Transverse colon (tissue), 4 donors: Measurements from ENCODE around the gene GNLY. TPM values are rescaled to one million over a fixed set of nuclear protein-coding genes. Genes with fewer than 3 reads are reported as not detected.

Experiments
- DNase-seq: peaks from one replicate; pipeline ENCODE4 v3.0.0-alpha.2; 2019
- H3K27ac ChIP-seq, 4 donors: fragments of 200-600 bp; sonication (generic); 2 replicates each; pipeline ENCODE4 v1.5.1; 2016 to 2018; ENCODE audit warnings: inconsistent platforms in 4 of 4
- H3K27me3 ChIP-seq: fragments of 200-600 bp; sonication (generic); 2 replicates; pipeline ENCODE4 v1.5.1; 2017; ENCODE audit warnings: inconsistent platforms
- H3K36me3 ChIP-seq, 4 donors: fragments of 200-600 bp; sonication (generic); 2 replicates each; pipeline ENCODE4 v1.5.1; 2017 to 2019; ENCODE audit warnings: inconsistent platforms in 4 of 4
- H3K4me1 ChIP-seq, 4 donors: fragments of 200-600 bp; sonication (generic); 2 replicates each; pipeline ENCODE4 v1.5.1; 2017 to 2020; ENCODE audit warnings: inconsistent platforms in 4 of 4
- H3K4me3 ChIP-seq, 4 donors: fragments of 200-600 bp; sonication (generic); 1 replicate in 1 of 4; 2 replicates in 3 of 4; pipeline versions ENCODE4 v1.5.1 to v1.6.1; 2017 to 2019; ENCODE audit warnings: inconsistent platforms in 4 of 4
- H3K9me3 ChIP-seq, 2 donors: fragments of 200-600 bp; sonication (generic); 2 replicates each; pipeline ENCODE4 v1.5.1; 2017 to 2019; ENCODE audit warnings: inconsistent platforms in 2 of 2
- EP300 ChIP-seq: sonication (generic); formaldehyde crosslinking; IDR thresholded peaks from one replicate; pipeline ENCODE4 v1.6.1; 2017; ENCODE audit warnings: antibody characterized with exemption, low read depth
- POLR2A ChIP-seq: fragments of 450-650 bp; IDR thresholded peaks from one replicate; pipeline ENCODE4 v1.6.1; 2016; ENCODE audit warnings: antibody characterized with exemption, mild to moderate bottlenecking, moderate library complexity
- POLR2AphosphoS5 ChIP-seq, 3 donors: sonication (generic); formaldehyde crosslinking; IDR thresholded peaks; one replicate each; pipeline ENCODE4 v1.6.1; 2016; ENCODE audit warnings: antibody characterized with exemption in 3 of 3
- WGBS, 2 donors: methylation state at CpG; one replicate each; pipeline ENCODE4 v1.1.5; 2018; ENCODE audit warnings: low coverage in 1 of 2; 5-methylcytosine and 5-hydroxymethylcytosine counted together
- in situ Hi-C, 4 donors: fragments of 200-750 bp; cut with MboI; loops; one replicate each; pipeline versions ENCODE4 v1.15.0 to v1.15.1; 2017; ENCODE audit warnings: low sequenced_read_pairs in 3 of 4, low pct_ligation_motif_present in 1 of 4, low pct_unique_long_range_greater_than_20kb in 1 of 4
- intact Hi-C: fragments of 100-400 bp; cut with DNase I; formaldehyde crosslinking; loops from one replicate; pipeline ENCODE4 v1.15.1; 2023; ENCODE audit warnings: low total_unique reads
- total RNA-seq, 4 donors: library from RNA; depleted of rRNA; stranded (reverse); fragments of >200 nt; gene quantifications; one replicate each; pipeline ENCODE4 v1.1.0, GENCODE V29; 2016
- TF ChIP-seq, protein P1 (sequence below), 5 experiments: fragments of 200-600 bp in 3 of 5; fragments of 450-650 bp in 2 of 5; sonication (generic) in 3 of 5; IDR thresholded peaks; 1 replicate in 2 of 5; 2 replicates in 3 of 5; pipeline ENCODE4 v1.5.1; 2016 to 2017; ENCODE audit warnings: antibody characterized with exemption in 5 of 5, inconsistent platforms in 3 of 5, mild to moderate bottlenecking in 2 of 5, moderate library complexity in 1 of 5

The GNLY gene
- total RNA-seq, 4 donors from 2014 or later = 5.2 to 11.7 TPM; not detected in 2

- intact Hi-C loops = no loop called here
- WGBS, 2 donors = 60 to 64% methylated on average over 1 to 2 of the region's 2 CpGs
- H3K36me3 ChIP-seq = no peaks in the 10 kb centered on the region
- no peak for DNase-seq
- no peak for TF ChIP-seq POLR2A
- TF ChIP-seq, protein P1, sequence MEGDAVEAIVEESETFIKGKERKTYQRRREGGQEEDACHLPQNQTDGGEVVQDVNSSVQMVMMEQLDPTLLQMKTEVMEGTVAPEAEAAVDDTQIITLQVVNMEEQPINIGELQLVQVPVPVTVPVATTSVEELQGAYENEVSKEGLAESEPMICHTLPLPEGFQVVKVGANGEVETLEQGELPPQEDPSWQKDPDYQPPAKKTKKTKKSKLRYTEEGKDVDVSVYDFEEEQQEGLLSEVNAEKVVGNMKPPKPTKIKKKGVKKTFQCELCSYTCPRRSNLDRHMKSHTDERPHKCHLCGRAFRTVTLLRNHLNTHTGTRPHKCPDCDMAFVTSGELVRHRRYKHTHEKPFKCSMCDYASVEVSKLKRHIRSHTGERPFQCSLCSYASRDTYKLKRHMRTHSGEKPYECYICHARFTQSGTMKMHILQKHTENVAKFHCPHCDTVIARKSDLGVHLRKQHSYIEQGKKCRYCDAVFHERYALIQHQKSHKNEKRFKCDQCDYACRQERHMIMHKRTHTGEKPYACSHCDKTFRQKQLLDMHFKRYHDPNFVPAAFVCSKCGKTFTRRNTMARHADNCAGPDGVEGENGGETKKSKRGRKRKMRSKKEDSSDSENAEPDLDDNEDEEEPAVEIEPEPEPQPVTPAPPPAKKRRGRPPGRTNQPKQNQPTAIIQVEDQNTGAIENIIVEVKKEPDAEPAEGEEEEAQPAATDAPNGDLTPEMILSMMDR (IDR thresholded peaks at IDR 0.05) = no peak
- TF ChIP-seq POLR2AphosphoS5 (IDR thresholded peaks at IDR 0.05) = no peak
- no peak for TF ChIP-seq EP300
- no peaks in the 10 kb centered on the region for H3K27me3 ChIP-seq
- no peaks in the 10 kb centered on the region for H3K9me3 ChIP-seq
- H3K27ac ChIP-seq = no peak overlapping the region
- no peak overlapping the region for H3K4me3 ChIP-seq
- in situ Hi-C loops = no loop called here
- no peaks in the 10 kb centered on the region for H3K4me1 ChIP-seq
Measured at GRCh38 chr2:85697716-85698115, 3.6 kb downstream of the GNLY start.

DNA sequence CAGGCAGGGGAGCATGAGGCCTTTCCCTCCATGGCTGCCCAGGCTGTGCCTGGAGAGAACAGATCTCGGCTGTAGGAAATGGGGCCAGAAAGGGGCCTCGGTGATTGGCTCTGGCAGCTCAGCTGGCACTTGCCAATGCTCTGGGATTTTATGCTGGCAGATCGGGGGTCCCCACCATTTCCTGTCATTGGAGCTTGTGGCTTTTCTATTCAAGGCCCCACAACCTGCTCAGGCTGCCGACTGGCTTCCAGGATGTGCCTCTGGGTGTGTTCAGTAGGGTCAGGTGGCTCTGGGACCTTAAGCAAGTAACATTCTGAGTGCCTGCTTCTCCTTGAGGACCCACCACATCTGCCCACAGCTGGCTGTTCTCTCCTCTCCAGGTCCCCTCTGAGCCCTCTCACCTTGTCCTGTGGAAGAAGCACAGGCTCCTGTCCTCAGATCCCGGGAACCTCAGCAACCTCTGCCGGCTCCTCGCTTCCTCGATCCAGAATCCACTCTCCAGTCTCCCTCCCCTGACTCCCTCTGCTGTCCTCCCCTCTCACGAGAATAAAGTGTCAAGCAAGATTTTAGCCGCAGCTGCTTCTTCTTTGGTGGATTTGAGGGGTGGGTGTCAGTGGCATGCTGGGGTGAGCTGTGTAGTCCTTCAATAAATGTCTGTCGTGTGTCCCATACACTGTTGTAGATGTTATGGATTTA lies 4.2 kb downstream of the GNLY start:
- Histone ChIP-seq H3K27me3 (no peaks in the 10 kb centered on the region), H3K27ac (no peak overlapping the region), H3K36me3 (no peaks in the 10 kb centered on the region), H3K4me3 (no peak overlapping the region), H3K9me3 (no peaks in the 10 kb centered on the region), H3K4me1 (no peaks in the 10 kb centered on the region)
- WGBS, 2 donors = 72% methylated on average over 11 of the region's 11 CpGs; no CpG with 5 or more reads in 1 of the 2 donors
- TF ChIP-seq POLR2A (no peak), EP300 (no peak)
- intact Hi-C loops (no loop called here), in situ Hi-C loops (no loop called here)
- DNase-seq = no peak

- no peak overlapping the region for H3K4me3 ChIP-seq
- WGBS, 2 donors = 74 to 77% methylated on average over 7 to 8 of the region's 8 CpGs
- in situ Hi-C loops = no loop called here
- H3K4me1 ChIP-seq = no peaks in the 10 kb centered on the region
- intact Hi-C loops = no loop called here
- H3K9me3 ChIP-seq = no peaks in the 10 kb centered on the region
- no peak for TF ChIP-seq POLR2A
- TF ChIP-seq EP300 = no peak
- TF ChIP-seq POLR2AphosphoS5 (IDR thresholded peaks at IDR 0.05) = no peak
- TF ChIP-seq, protein P1 (IDR thresholded peaks at IDR 0.05) = no peak
- no peaks in the 10 kb centered on the region for H3K27me3 ChIP-seq
- DNase-seq = no peak
- H3K27ac ChIP-seq = no peak overlapping the region
- no peaks in the 10 kb centered on the region for H3K36me3 ChIP-seq
Measured at GRCh38 chr2:85698880-85699254, 4.7 kb downstream of the GNLY start.

DNA sequence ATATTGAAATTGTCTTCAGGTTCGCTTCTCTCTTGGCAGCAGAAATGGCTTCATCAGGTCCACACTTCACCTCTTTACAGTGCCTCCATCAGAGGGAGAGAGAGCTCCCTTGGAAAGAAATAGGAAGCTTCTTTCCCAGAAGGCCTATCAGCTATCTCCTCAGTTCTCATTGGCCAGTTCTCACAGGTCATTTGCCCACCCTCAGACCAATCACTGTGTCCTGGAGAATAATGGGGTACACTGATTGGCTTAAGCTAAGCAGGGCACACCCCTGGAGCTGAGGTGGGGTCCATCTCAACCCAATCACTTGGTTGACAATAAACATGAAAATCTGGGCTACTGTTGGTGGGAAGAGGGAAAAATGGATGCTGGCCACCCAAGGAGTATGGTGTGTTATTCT lies 5.2 kb downstream of the GNLY start:
- no peaks in the 10 kb centered on the region for H3K36me3 ChIP-seq
- no peaks in the 10 kb centered on the region for H3K27me3 ChIP-seq
- in situ Hi-C loops = no loop called here
- no peak overlapping the region for H3K4me3 ChIP-seq
- H3K9me3 ChIP-seq = no peaks in the 10 kb centered on the region
- TF ChIP-seq EP300 = no peak
- TF ChIP-seq, protein P1 (IDR thresholded peaks at IDR 0.05) = no peak
- TF ChIP-seq POLR2AphosphoS5 (IDR thresholded peaks at IDR 0.05) = no peak
- TF ChIP-seq POLR2A = no peak
- no peak for DNase-seq
- no peaks in the 10 kb centered on the region for H3K4me1 ChIP-seq
- no peak overlapping the region for H3K27ac ChIP-seq
- 96 to 100% methylated on average over 1 of the region's 1 CpG for WGBS, 2 donors
- intact Hi-C loops = no loop called here

- intact Hi-C loops = no loop called here
- Histone ChIP-seq H3K9me3 (no peaks in the 10 kb centered on the region), H3K27ac (no peak overlapping the region), H3K4me3 (no peak overlapping the region), H3K36me3 (no peaks in the 10 kb centered on the region), H3K27me3 (no peaks in the 10 kb centered on the region), H3K4me1 (peaks cover 0 to 13% (median 2%) of the 10 kb centered on the region in 4 donors)
- TF ChIP-seq POLR2AphosphoS5 (IDR thresholded peaks at IDR 0.05) (no peak), EP300 (no peak), POLR2A (no peak)
- TF ChIP-seq, protein P1 (IDR thresholded peaks at IDR 0.05) = no peak
- DNase-seq = no peak
- in situ Hi-C loops = no loop called here
Measured at GRCh38 chr2:85702172-85702571, 8.0 kb downstream of the GNLY start.
